ENCODE data around the gene GLS2.
"Not testable (repeated sequence)": the region's sequence is repeated elsewhere in the genome, so short reads cannot be mapped to it uniquely, and the experiment has no call there.

Gene GLS2

DNA sequence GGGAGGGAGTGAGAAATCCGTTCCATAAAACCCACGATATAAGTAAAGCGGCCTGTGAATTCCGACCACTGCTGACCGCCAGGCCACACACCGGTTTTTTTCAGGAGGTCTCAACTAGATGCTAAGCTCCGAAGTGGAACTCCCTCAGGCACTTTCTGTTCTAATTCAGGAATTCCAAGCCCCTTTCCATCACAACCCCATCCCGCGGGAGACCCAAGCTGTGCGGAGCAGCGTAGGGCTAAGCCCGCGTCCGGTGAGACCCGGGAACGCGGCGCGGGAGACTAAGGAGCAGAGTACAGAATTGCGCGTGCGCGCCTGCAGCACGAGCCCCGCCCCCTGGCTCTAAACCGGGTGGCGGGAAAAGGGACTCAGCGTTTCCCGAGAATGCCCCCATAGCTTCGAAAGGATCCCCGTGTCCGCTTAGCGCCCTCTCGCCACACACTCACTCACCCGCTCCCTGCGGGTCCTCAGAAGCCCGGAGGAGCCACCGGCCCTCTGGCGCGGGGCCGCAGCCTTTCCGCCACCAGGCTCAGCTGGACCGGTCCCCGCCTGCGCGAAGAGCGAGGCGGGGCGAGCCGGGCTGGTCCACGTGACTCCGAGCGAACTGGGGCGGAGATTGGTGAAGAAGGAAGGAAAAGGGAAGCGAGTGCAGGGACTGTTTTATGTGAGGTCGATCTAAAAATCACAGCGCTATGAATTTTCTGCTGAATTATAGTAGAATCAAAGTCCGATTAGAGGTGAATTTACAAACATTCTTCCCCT, 38.9 kb downstream of the GLS2 start, which contains the start of gene TIMELESS:
TSS of gene TIMELESS (minus strand) at position 567 of the 762 bp plus-strand sequence. CDS start 15,256 bp downstream, outside the sequence.
- DNase-seq (ENCODE audit: low read depth in 2 of 2), result peak; percentile 83 to 84

DNA sequence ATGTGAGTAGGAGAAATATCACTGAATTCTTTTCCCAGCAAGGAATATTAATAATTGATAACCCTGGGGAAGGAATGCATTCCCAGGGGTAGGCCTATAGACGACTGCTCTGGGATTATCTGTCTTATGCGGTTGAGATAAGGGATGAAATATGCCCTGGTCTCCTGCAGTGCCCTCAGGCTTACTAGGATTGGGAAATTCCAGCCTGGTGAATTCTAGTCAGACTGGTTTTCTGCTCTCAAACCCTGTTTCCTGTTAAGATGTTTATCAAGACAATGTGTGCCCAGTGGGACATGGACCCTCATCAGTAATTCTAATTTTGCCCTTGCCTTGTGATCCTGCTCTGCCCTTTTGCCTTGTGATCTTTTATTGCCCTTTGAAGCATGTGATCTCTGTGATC, 44.8 kb downstream of the GLS2 start:
- not testable (repeated sequence) for DNase-seq (ENCODE audit: low read depth in 2 of 2)

GRCh38 chr12:56437430-56438176, 50.4 kb downstream of the GLS2 start:
- no peak for DNase-seq (ENCODE audit: low read depth in 2 of 2)

GRCh38 chr12:56434828-56435227, 53.1 kb downstream of the GLS2 start:
- no peak for DNase-seq (ENCODE audit: low read depth in 2 of 2)

DNA sequence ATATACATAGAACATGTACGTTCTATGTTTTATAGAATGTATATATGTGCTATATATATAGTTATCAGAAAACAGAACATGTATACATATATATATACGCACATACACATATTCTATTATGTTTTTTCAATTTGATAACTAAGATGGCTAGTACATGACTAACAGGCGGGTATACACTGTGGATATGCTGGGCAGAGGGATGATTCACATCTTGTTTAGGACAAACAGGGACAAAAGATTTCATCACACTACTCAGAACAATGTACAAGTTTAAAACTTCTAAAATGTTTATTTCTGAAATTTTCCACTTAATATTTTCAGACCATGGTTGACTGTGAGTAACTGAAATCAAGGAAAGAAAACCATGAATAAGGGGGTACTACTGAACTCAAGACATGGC, 56.1 kb downstream of the GLS2 start:
- no peak for DNase-seq (ENCODE audit: low read depth in 2 of 2)

- no peak for DNase-seq (ENCODE audit: low read depth in 2 of 2)
Observed at GRCh38 chr12:56431288-56431687, 56.7 kb downstream of the GLS2 start.

- no peak for DNase-seq (ENCODE audit: low read depth in 2 of 2)
Observed at GRCh38 chr12:56425940-56426438, 62.0 kb downstream of the GLS2 start.

GRCh38 chr12:56425193-56425592, 62.8 kb downstream of the GLS2 start:
- no peak for DNase-seq (ENCODE audit: low read depth in 2 of 2)
